HepG2 (cell line): Measurements from ENCODE around the gene LCE3D. TPM values are rescaled to one million over a fixed set of nuclear protein-coding genes. Genes with fewer than 3 reads are reported as not detected.

ENCODE experiments used
- ATAC-seq: fragments of 200-7000 bp; cut with Tn5 transposase; 3 replicates; pipeline ENCODE4 v1.9.1; 2020; ENCODE audit warnings: mild to moderate bottlenecking, moderate library complexity
- BruUV-seq: library from RNA; stranded (reverse); fragments of 400-500 nt; replicated peaks from 2 replicates; lab custom pipeline; 2021; lab: Mats Ljungman, UMichigan
- CTCF ChIA-PET: fragments of 300-600 bp; formaldehyde crosslinking; extraction: SDS; loops from one replicate; lab custom pipeline; 2021; ENCODE audit warnings: low total read pairs, inconsistent platforms, low intra/inter-chr PET ratio; lab: Yijun Ruan, JAX
- POLR2A ChIA-PET: fragments of 350-600 bp; sonication (Branson Sonifier 250); formaldehyde crosslinking; loops from one replicate; lab custom pipeline; 2020; ENCODE audit warnings: antibody characterized with exemption, inconsistent platforms; lab: Yijun Ruan, JAX
- DNase-seq: peaks from one replicate; pipeline ENCODE4 v3.0.0-alpha.2; 2015; ENCODE audit warnings: low spot score
- FAIRE-seq: peaks from 3 replicates; lab custom pipeline; 2011; peaks lifted over from hg19 to GRCh38; lab: Jason Lieb, UNC
- H2AFZ ChIP-seq: one replicate; pipeline ENCODE4 v1.6.1; 2011; ENCODE audit warnings: low read length, inconsistent platforms
- H3K27ac ChIP-seq: fragments of 300-600 bp; 3 replicates; pipeline ENCODE4 v1.8.0; 2011; ENCODE audit warnings: mixed run types, mild to moderate bottlenecking, mixed read lengths, low read length, inconsistent platforms; ENCODE audit not compliant: insufficient read depth; ENCODE audit errors: extremely low read length
- H3K27me3 ChIP-seq, 2 experiments: fragments of 200-600 bp in 1 of 2; 2 replicates in 1 of 2; 3 replicates in 1 of 2; pipeline versions ENCODE4 v1.6.0 to v1.8.0; 2011; ENCODE audit warnings: low read length in 2 of 2, mild to moderate bottlenecking in 2 of 2, moderate library complexity in 2 of 2, inconsistent platforms in 1 of 2; ENCODE audit not compliant: insufficient read depth in 2 of 2, control insufficient read depth in 1 of 2
- H3K36me3 ChIP-seq, 2 experiments: fragments of 200-600 bp in 1 of 2; replicated peaks in 1 of 2; 2 replicates in 1 of 2; 3 replicates in 1 of 2; pipeline versions ENCODE4 v1.5.1 to v1.8.0; 2011; ENCODE audit warnings: low read length in 2 of 2, inconsistent platforms in 1 of 2; ENCODE audit not compliant: insufficient read depth in 2 of 2, control insufficient read depth in 1 of 2
- H3K4me1 ChIP-seq: 2 replicates; pipeline ENCODE4 v1.5.1; 2012; ENCODE audit warnings: low read length, inconsistent platforms; ENCODE audit not compliant: insufficient read depth
- H3K4me2 ChIP-seq: 2 replicates; pipeline ENCODE4 v1.6.0; 2011; ENCODE audit warnings: low read depth, low read length, inconsistent platforms
- H3K4me3 ChIP-seq, 3 experiments: fragments of 200-600 bp in 1 of 3; sonication (generic), shearing (Covaris generic) in 1 of 3; replicated peaks in 1 of 3; 2 replicates each; pipeline ENCODE4 v1.5.1; 2011 to 2016; ENCODE audit warnings: low read length in 3 of 3, inconsistent platforms in 2 of 3, low read depth in 2 of 3, mild to moderate bottlenecking in 2 of 3, control low read depth in 1 of 3, mixed read lengths in 1 of 3; ENCODE audit not compliant: insufficient read depth in 1 of 3
- H3K79me2 ChIP-seq: one replicate; pipeline ENCODE4 v1.6.1; 2011; ENCODE audit warnings: low read length, inconsistent platforms; ENCODE audit not compliant: insufficient read depth
- H3K9ac ChIP-seq: 2 replicates; pipeline ENCODE4 v1.6.0; 2011; ENCODE audit warnings: mild to moderate bottlenecking, low read depth, low read length, inconsistent platforms; ENCODE audit not compliant: insufficient read depth
- H3K9me3 ChIP-seq: 2 replicates; pipeline ENCODE4 v1.5.1; 2012; ENCODE audit warnings: mild to moderate bottlenecking, low read length
- H4K20me1 ChIP-seq: 2 replicates; pipeline ENCODE4 v1.6.0; 2011; ENCODE audit warnings: inconsistent platforms, mild to moderate bottlenecking, low read length, moderate library complexity; ENCODE audit not compliant: insufficient read depth
- ARID4A ChIP-seq: sonication (generic); formaldehyde crosslinking; IDR thresholded peaks from 2 replicates; pipeline ENCODE4 v1.5.0; 2020; ENCODE audit warnings: mild to moderate bottlenecking, missing genetic modification reagents, borderline replicate concordance
- ARID5B ChIP-seq: IDR thresholded peaks from 2 replicates; pipeline ENCODE4 v1.4.0; 2020; ENCODE audit warnings: mild to moderate bottlenecking, missing genetic modification reagents
- ATF1 ChIP-seq: IDR thresholded peaks from 2 replicates; pipeline ENCODE4 v1.6.1; 2016; ENCODE audit warnings: mild to moderate bottlenecking, control low read depth
- FOXP1 ChIP-seq, 2 experiments: fragments of 450-650 bp in 1 of 2; IDR thresholded peaks; 2 replicates each; pipeline ENCODE4 v1.6.1; 2017 to 2018; ENCODE audit warnings: antibody characterized with exemption in 1 of 2
- ISL2 ChIP-seq: sonication (generic); formaldehyde crosslinking; IDR thresholded peaks from 2 replicates; pipeline ENCODE4 v1.5.0; 2020; ENCODE audit warnings: missing genetic modification reagents
- ISX ChIP-seq: sonication (generic); formaldehyde crosslinking; conservative IDR thresholded peaks from 2 replicates; pipeline ENCODE4 v1.5.0; 2020; ENCODE audit warnings: missing genetic modification reagents
- KLF6 ChIP-seq: IDR thresholded peaks from 2 replicates; pipeline ENCODE4 v1.8.0; 2016; ENCODE audit warnings: missing biosample characterization, missing genetic modification reagents
- MTA3 ChIP-seq: sonication (generic); formaldehyde crosslinking; IDR thresholded peaks from 2 replicates; pipeline ENCODE4 v1.4.0; 2020; ENCODE audit warnings: missing genetic modification reagents
- NFE2L1 ChIP-seq: sonication (generic); formaldehyde crosslinking; IDR thresholded peaks from 2 replicates; pipeline ENCODE4 v1.4.0; 2020; ENCODE audit warnings: missing genetic modification reagents, mild to moderate bottlenecking, borderline replicate concordance
- ZBTB33 ChIP-seq: sonication (generic); formaldehyde crosslinking; IDR thresholded peaks from 2 replicates; pipeline ENCODE4 v1.4.0; 2020; ENCODE audit warnings: missing genetic modification reagents
- ZFP37 ChIP-seq: sonication (generic); formaldehyde crosslinking; IDR thresholded peaks from 2 replicates; pipeline ENCODE4 v1.4.0; 2020; ENCODE audit warnings: missing genetic modification reagents, borderline replicate concordance
- ZNF556 ChIP-seq: sonication (generic); formaldehyde crosslinking; IDR thresholded peaks from 2 replicates; pipeline ENCODE4 v1.4.0; 2020; ENCODE audit warnings: mild to moderate bottlenecking, missing genetic modification reagents, borderline replicate concordance
- ZNF570 ChIP-seq: sonication (generic); formaldehyde crosslinking; IDR thresholded peaks from 2 replicates; pipeline ENCODE4 v1.4.0; 2020; ENCODE audit warnings: mild to moderate bottlenecking, missing genetic modification reagents, borderline replicate concordance
- ZNF660 ChIP-seq: sonication (generic); formaldehyde crosslinking; IDR thresholded peaks from 2 replicates; pipeline ENCODE4 v1.5.1; 2020; ENCODE audit warnings: mild to moderate bottlenecking, low read depth, missing genetic modification reagents, borderline replicate concordance
- WGBS: methylation state at CpG from one replicate; pipeline ENCODE4 v1.1.6; 2017; ENCODE audit warnings: low lambda C conversion rate; 5-methylcytosine and 5-hydroxymethylcytosine counted together
- in situ Hi-C: cut with HindIII; loops from 2 replicates; pipeline ENCODE4 v1.10.0; 2017; ENCODE audit warnings: low pct_unique_long_range_greater_than_20kb; ENCODE audit not compliant: extremely low pct_ligation_motif_present
- intact Hi-C: fragments of 100-400 bp; cut with micrococcal nuclease; formaldehyde crosslinking; loops from one replicate; pipeline ENCODE4 v1.10.0; 2022; ENCODE audit not compliant: unreplicated experiment
- polyA plus RNA-seq, 8 experiments: library from polyadenylated mRNA; depleted of rRNA in 3 of 8; stranded (reverse) in 7 of 8; unstranded in 1 of 8; fragments of >200 nt; fragmentation: Illumina TruSeq in 4 of 8; extraction: Trizol in 4 of 8; gene quantifications; 2 replicates each; pipeline versions ENCODE4 v1.2.1 to v1.2.3, GENCODE V29; 2011 to 2016; ENCODE audit warnings: low read depth in 4 of 8, missing spikeins in 1 of 8, mixed read lengths in 1 of 8; ENCODE audit not compliant: insufficient read depth in 1 of 8
- total RNA-seq, 5 experiments: library from RNA; depleted of rRNA; stranded (reverse); fragments of >200 nt; fragmentation: Illumina TruSeq; extraction: Trizol; gene quantifications; 2 replicates each; pipeline ENCODE4 v1.2.3, GENCODE V29; 2016; ENCODE audit warnings: low read depth in 1 of 5

Gene LCE3D
- total and polyA plus RNA-seq, 2 of the 13 experiments (the other 11 are each of a cell fraction or from before 2014, with no cell fraction given): not detected

GRCh38 chr1:152622803-152623202 is 42.5 kb upstream of the LCE3D start, which contains the start of gene LCE3A:
TSS of gene LCE3A (minus strand) at chr1:152623103. CDS start at chr1:152623103, 0 bp downstream.
- Histone ChIP-seq H4K20me1 (no peaks in the 10 kb centered on the region), H3K79me2 (no peaks in the 10 kb centered on the region), H3K4me3 (no peak within 1 kb of the TSS), H3K4me2 (no peak within 1 kb of the TSS), H3K27ac (no peak within 1 kb of the TSS), H3K9ac (no peak within 1 kb of the TSS), H3K27me3 (peaks cover 0 to 8% of the 10 kb centered on the region in 2 experiments; a peak in 1 of 5 replicates), H2AFZ (no peak within 1 kb of the TSS), H3K36me3 (no peaks in the 10 kb centered on the region), H3K4me1 (no peaks in the 10 kb centered on the region), H3K9me3 (no peaks in the 10 kb centered on the region)
- no TSS peak for BruUV-seq
- 36% methylated on average over 5 of the region's 10 CpGs for WGBS
- in situ Hi-C loops: loop anchor here (5.0 kb wide), 1 partner anchor 56 kb away; the partner anchor contains the start of gene LCE3E
- no peak for TF ChIP-seq ARID4A (CRISPR knock-in tag)
- TF ChIP-seq FOXP1 (IDR thresholded peaks at IDR 0.05): no peak
- TF ChIP-seq FOXP1 (CRISPR knock-in tag; IDR thresholded peaks at IDR 0.05): no peak
- no peak for TF ChIP-seq ISL2 (CRISPR knock-in tag)
- TF ChIP-seq ZFP37 (CRISPR knock-in tag): no peak
- no peak for TF ChIP-seq ZNF660
- TF ChIP-seq ATF1 (CRISPR knock-in tag): no peak
- TF ChIP-seq ZNF556 (CRISPR knock-in tag): no peak
- no peak for TF ChIP-seq KLF6 (CRISPR knock-in tag)
- no peak for TF ChIP-seq ISX (CRISPR knock-in tag)
- no peak for TF ChIP-seq MTA3 (CRISPR knock-in tag)
- no peak for TF ChIP-seq ZNF570 (CRISPR knock-in tag)
- no peak for TF ChIP-seq NFE2L1 (CRISPR knock-in tag)
- no peak for TF ChIP-seq ZBTB33 (CRISPR knock-in tag)
- no peak for TF ChIP-seq ARID5B
- intact Hi-C loops: no loop called here
- peak; percentile 43 for ATAC-seq
- ChIA-PET POLR2A (no interaction called here), CTCF (no interaction called here)
- DNase-seq: no peak
- no peak for FAIRE-seq
